ENCODE results near the gene RANGAP1. TPM values are rescaled to one million over a fixed set of nuclear protein-coding genes. Genes with fewer than 3 reads are reported as not detected.
"Not testable (repeated sequence)": the region's sequence is repeated elsewhere in the genome, so short reads cannot be mapped to it uniquely, and the experiment has no call there.

RANGAP1 gene
- polyA plus RNA-seq, 2 of the 4 experiments (the other 2 are of a cell fraction) = 44.9 to 75.1 TPM

- H3K4me2 ChIP-seq = no peak overlapping the region
- ATAC-seq = no peak
- H3K27ac ChIP-seq = no peak overlapping the region
- WGBS (ENCODE audit: missing lambda C conversion rate) = 91% methylated on average over 9 of the region's 9 CpGs
- DNase-seq (ENCODE audit: low read depth in 1 of 2, low spot score in 1 of 2) = no peak
- TF ChIP-seq HES2 (IDR thresholded peaks at IDR 0.05) (no peak), HOXB5 (CRISPR knock-in tag; IDR thresholded peaks at IDR 0.05) (no peak), NR3C1 (IDR thresholded peaks at IDR 0.05) (no peak), ZNF302 (CRISPR knock-in tag; IDR thresholded peaks at IDR 0.05) (no peak), ESRRA (IDR thresholded peaks at IDR 0.05; ENCODE audit: borderline replicate concordance, low read length) (no peak), SMC3 (IDR thresholded peaks at IDR 0.05) (no peak), RARB (CRISPR knock-in tag; IDR thresholded peaks at IDR 0.05) (no peak), BHLHE40 (IDR thresholded peaks at IDR 0.05; ENCODE audit: low read depth, low read length) (no peak), TFCP2L1 (CRISPR knock-in tag; IDR thresholded peaks at IDR 0.05) (no peak), POLR2AphosphoS2 (conservative IDR thresholded peaks at IDR 0.05; ENCODE audit: low read length) (no peak), ZFP36 (IDR thresholded peaks at IDR 0.05; ENCODE audit: borderline replicate concordance, partially characterized antibody) (no peak), JUNB (IDR thresholded peaks at IDR 0.05) (no peak)
- H3K9me3 ChIP-seq = no peaks in the 10 kb centered on the region
- peaks cover 4% of the 10 kb centered on the region; the same call in 2 of the 3 replicates for H3K4me1 ChIP-seq
- no peak overlapping the region for H3K4me3 ChIP-seq
- CTCF ChIA-PET = interaction anchor here (0.6 kb wide), 1 partner anchor 40 kb away, joined by 3 read pairs; no protein-coding TSS in a partner anchor
- POLR2A ChIA-PET = no interaction called here
- no peak for FAIRE-seq
Observed at GRCh38 chr22:41296826-41297667, 11.1 kb upstream of the RANGAP1 start.

- H3K4me3 ChIP-seq; H3K27ac ChIP-seq; FAIRE-seq; H3K4me2 ChIP-seq; DNase-seq (ENCODE audit: low read depth in 1 of 2, low spot score in 1 of 2); POLR2A ChIA-PET; ATAC-seq; CTCF ChIA-PET; H3K9me3 ChIP-seq: not testable (repeated sequence)
- H3K4me1 ChIP-seq = peaks cover 15% of the 10 kb centered on the region
- WGBS (ENCODE audit: missing lambda C conversion rate) = no CpG with 5 or more reads among the region's 28 CpGs
Observed at GRCh38 chr22:41294816-41295215, 8.8 kb upstream of the RANGAP1 start.

- ChIA-PET POLR2A (no interaction called here), CTCF (interaction anchor here (0.7 to 2.5 kb wide), 2 partner anchors 11 to 36 kb away, joined by 3 to 7 read pairs; partner anchors contain the start of gene ZC3H7B)
- Histone ChIP-seq H3K4me2 (peak overlapping the region; percentile 44), H3K27ac (peak overlapping the region; percentile 58 to 96), H3K4me3 (no peak overlapping the region), H3K4me1 (peaks cover 43% of the 10 kb centered on the region), H3K9me3 (no peaks in the 10 kb centered on the region)
- peak in 1 of 2 experiments; percentile 44 for DNase-seq (ENCODE audit: low read depth in 1 of 2, low spot score in 1 of 2)
- no peak for FAIRE-seq
- 38% methylated on average over 8 of the region's 8 CpGs for WGBS (ENCODE audit: missing lambda C conversion rate)
- ATAC-seq = no peak
- no peak for TF ChIP-seq ZNF302 (CRISPR knock-in tag; IDR thresholded peaks at IDR 0.05)
- no peak for TF ChIP-seq POLR2AphosphoS2 (conservative IDR thresholded peaks at IDR 0.05; ENCODE audit: low read length)
- TF ChIP-seq TFCP2L1 (CRISPR knock-in tag; IDR thresholded peaks at IDR 0.05) = no peak
- TF ChIP-seq BHLHE40 (IDR thresholded peaks at IDR 0.05; ENCODE audit: low read depth, low read length) = no peak
- TF ChIP-seq HOXB5 (CRISPR knock-in tag; IDR thresholded peaks at IDR 0.05) = no peak
- TF ChIP-seq MAFK (IDR thresholded peaks at IDR 0.05; ENCODE audit: partially characterized antibody) = no peak
- no peak for TF ChIP-seq CTCF (IDR thresholded peaks at IDR 0.05)
- no peak for TF ChIP-seq FOSL2 (IDR thresholded peaks at IDR 0.05)
- TF ChIP-seq FOSL2 (CRISPR knock-in tag; IDR thresholded peaks at IDR 0.05) = no peak
- no peak for TF ChIP-seq USF2 (IDR thresholded peaks at IDR 0.05)
- no peak for TF ChIP-seq RFX5 (IDR thresholded peaks at IDR 0.05)
- no peak for TF ChIP-seq RCOR1 (IDR thresholded peaks at IDR 0.05; ENCODE audit: low read depth, low read length)
- TF ChIP-seq CBX8 (IDR thresholded peaks at IDR 0.05) = no peak
- TF ChIP-seq NR3C1 (IDR thresholded peaks at IDR 0.05) = no peak
- 0 out of 3 replicates have a peak, but pooled peaks have one; percentile 37 for TF ChIP-seq BCL3 (IDR thresholded peaks at IDR 0.05)
- TF ChIP-seq MYC (IDR thresholded peaks at IDR 0.05; ENCODE audit: borderline replicate concordance, low read length) = no peak
- peak; percentile 71; the same call in 1 of the 2 replicates for TF ChIP-seq GATA3 (IDR thresholded peaks at IDR 0.05; ENCODE audit: borderline replicate concordance)
- no peak for TF ChIP-seq FOXS1 (CRISPR knock-in tag; IDR thresholded peaks at IDR 0.05)
- no peak for TF ChIP-seq RNF2 (IDR thresholded peaks at IDR 0.05; ENCODE audit: borderline replicate concordance, low read depth)
- TF ChIP-seq CBX2 (IDR thresholded peaks at IDR 0.05; ENCODE audit: borderline replicate concordance, low read depth) = no peak
- TF ChIP-seq PHF8 (IDR thresholded peaks at IDR 0.05; ENCODE audit: borderline replicate concordance, low read depth) = no peak
- no peak for TF ChIP-seq HDAC2 (IDR thresholded peaks at IDR 0.05)
Observed at GRCh38 chr22:41290262-41291221, 4.6 kb upstream of the RANGAP1 start.
